GM12873 (cell line): Measurements from ENCODE around the gene CIB1.

Source experiments
- CTCF ChIP-seq: IDR thresholded peaks from 2 replicates; pipeline ENCODE4 v1.5.1; 2012; ENCODE audit warnings: low read depth, mild to moderate bottlenecking, moderate library complexity, low read length, control low read depth; ENCODE audit not compliant: insufficient read depth; ENCODE audit errors: missing control alignments

The CIB1 gene

GRCh38 chr15:90232941-90233386, 777 bp downstream of the CIB1 start:
- TF ChIP-seq CTCF, result peak; percentile 56

GRCh38 chr15:90232196-90232595, 1.5 kb downstream of the CIB1 start:
- no peak for TF ChIP-seq CTCF

GRCh38 chr15:90231028-90232017, 2.4 kb downstream of the CIB1 start:
- TF ChIP-seq CTCF, result no peak

GRCh38 chr15:90230610-90231009, 3.1 kb downstream of the CIB1 start:
- TF ChIP-seq CTCF, result no peak

- no peak for TF ChIP-seq CTCF
Observed at GRCh38 chr15:90230071-90230494, 3.7 kb downstream of the CIB1 start.

GRCh38 chr15:90228960-90229359, 4.8 kb downstream of the CIB1 start:
- no peak for TF ChIP-seq CTCF
